Measurements from ENCODE around the gene HOXB3.

- no peak for TF ChIP-seq CTCF (IDR thresholded peaks at IDR 0.05)
- TF ChIP-seq EZH2 (IDR thresholded peaks at IDR 0.05) = no peak
- no peak for TF ChIP-seq EZH2phosphoT487 (IDR thresholded peaks at IDR 0.05)
Observed at GRCh38 chr17:48513666-48514455, 76.2 kb downstream of the HOXB3 start.

Measured in neural progenitor cell (in vitro differentiated cells).